H1 (cell line): ENCODE data around the gene ASB7.

Source experiments
- EP300 ChIP-seq, 2 experiments: IDR thresholded peaks; 1 replicate in 1 of 2; 2 replicates in 1 of 2; pipeline ENCODE4 v1.6.1; 2011 to 2012; ENCODE audit warnings: low read depth in 2 of 2, low read length in 2 of 2, mild to moderate bottlenecking in 2 of 2, borderline replicate concordance in 1 of 2, inconsistent platforms in 1 of 2, moderate library complexity in 1 of 2
- POLR2AphosphoS5 ChIP-seq: IDR thresholded peaks from 2 replicates; pipeline ENCODE4 v1.6.1; 2011; ENCODE audit warnings: low read depth, low read length
- SRF ChIP-seq: IDR thresholded peaks from 2 replicates; pipeline ENCODE4 v1.6.1; 2011; ENCODE audit warnings: mild to moderate bottlenecking, low read depth, low read length, moderate library complexity
- TF ChIP-seq, protein P1 (sequence below), 3 experiments: IDR thresholded peaks; 1 replicate in 2 of 3; 2 replicates in 1 of 3; pipeline versions ENCODE4 v1.5.1 to v1.6.1; 2011; ENCODE audit warnings: low read length in 3 of 3, mild to moderate bottlenecking in 3 of 3, inconsistent platforms in 2 of 3, low read depth in 1 of 3, moderate library complexity in 1 of 3; ENCODE audit not compliant: insufficient read depth in 1 of 3; ENCODE audit errors: control extremely low read depth in 1 of 3

DNA sequence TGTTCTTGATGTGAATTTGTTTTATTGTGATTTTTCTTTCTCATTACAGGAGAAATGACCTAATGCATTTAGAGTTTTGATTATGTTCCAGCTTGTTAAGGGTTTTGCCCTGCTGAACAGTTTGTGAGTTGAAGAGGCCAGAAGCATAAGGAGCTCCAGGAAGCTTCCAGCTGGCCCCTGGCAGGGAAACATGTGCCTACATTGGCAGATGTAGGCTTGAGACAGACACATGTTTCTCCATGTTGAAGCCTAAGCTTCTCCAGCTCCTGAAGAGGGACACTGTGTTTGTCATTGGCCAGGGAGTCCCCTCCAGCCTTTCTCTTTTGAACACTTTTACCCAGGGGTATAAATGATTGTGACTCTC lies 88.4 kb downstream of the ASB7 start:
- TF ChIP-seq, protein P1, sequence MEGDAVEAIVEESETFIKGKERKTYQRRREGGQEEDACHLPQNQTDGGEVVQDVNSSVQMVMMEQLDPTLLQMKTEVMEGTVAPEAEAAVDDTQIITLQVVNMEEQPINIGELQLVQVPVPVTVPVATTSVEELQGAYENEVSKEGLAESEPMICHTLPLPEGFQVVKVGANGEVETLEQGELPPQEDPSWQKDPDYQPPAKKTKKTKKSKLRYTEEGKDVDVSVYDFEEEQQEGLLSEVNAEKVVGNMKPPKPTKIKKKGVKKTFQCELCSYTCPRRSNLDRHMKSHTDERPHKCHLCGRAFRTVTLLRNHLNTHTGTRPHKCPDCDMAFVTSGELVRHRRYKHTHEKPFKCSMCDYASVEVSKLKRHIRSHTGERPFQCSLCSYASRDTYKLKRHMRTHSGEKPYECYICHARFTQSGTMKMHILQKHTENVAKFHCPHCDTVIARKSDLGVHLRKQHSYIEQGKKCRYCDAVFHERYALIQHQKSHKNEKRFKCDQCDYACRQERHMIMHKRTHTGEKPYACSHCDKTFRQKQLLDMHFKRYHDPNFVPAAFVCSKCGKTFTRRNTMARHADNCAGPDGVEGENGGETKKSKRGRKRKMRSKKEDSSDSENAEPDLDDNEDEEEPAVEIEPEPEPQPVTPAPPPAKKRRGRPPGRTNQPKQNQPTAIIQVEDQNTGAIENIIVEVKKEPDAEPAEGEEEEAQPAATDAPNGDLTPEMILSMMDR (IDR thresholded peaks at IDR 0.05; ENCODE audit: control extremely low read depth in 1 of 3, insufficient read depth in 1 of 3, low read depth in 1 of 3, low read length in 3 of 3): no peak
- TF ChIP-seq POLR2AphosphoS5: no peak
- no peak for TF ChIP-seq EP300 (IDR thresholded peaks at IDR 0.05; ENCODE audit: borderline replicate concordance in 1 of 2, low read depth in 2 of 2, low read length in 2 of 2)
- TF ChIP-seq SRF: no peak
